MG63 (cell line): ENCODE data around the gene NTN5. TPM values are rescaled to one million over a fixed set of nuclear protein-coding genes. Genes with fewer than 3 reads are reported as not detected.
"Not testable (repeated sequence)": the region's sequence is repeated elsewhere in the genome, so short reads cannot be mapped to it uniquely, and the experiment has no call there.

Source experiments
- DNase-seq: peaks from one replicate; pipeline ENCODE4 v3.0.0-alpha.2; 2020
- H3K27me3 ChIP-seq: fragments of 250-450 bp; sonication (Bioruptor Pico); 2 replicates; pipeline ENCODE4 v1.5.1; 2020; ENCODE audit warnings: mild to moderate bottlenecking, moderate library complexity
- H3K36me3 ChIP-seq: fragments of 250-450 bp; sonication (Bioruptor Pico); 2 replicates; pipeline ENCODE4 v1.5.1; 2020; ENCODE audit warnings: mild to moderate bottlenecking, moderate library complexity
- H3K4me3 ChIP-seq: fragments of 250-450 bp; sonication (Bioruptor Pico); 2 replicates; pipeline ENCODE4 v1.5.1; 2020; ENCODE audit warnings: mild to moderate bottlenecking, moderate library complexity
- H3K9me3 ChIP-seq: fragments of 250-450 bp; sonication (Bioruptor Pico); 2 replicates; pipeline ENCODE4 v1.5.1; 2020; ENCODE audit warnings: mild to moderate bottlenecking, moderate library complexity
- total RNA-seq: library from RNA; depleted of rRNA; stranded (reverse); fragments of >200 nt; shearing (Covaris generic); gene quantifications from 2 replicates; pipeline ENCODE4 v1.2.3, GENCODE V29; 2014; ENCODE audit warnings: low replicate concordance

The NTN5 gene
- total RNA-seq, 1 experiment from 2014 or later: not detected

DNA sequence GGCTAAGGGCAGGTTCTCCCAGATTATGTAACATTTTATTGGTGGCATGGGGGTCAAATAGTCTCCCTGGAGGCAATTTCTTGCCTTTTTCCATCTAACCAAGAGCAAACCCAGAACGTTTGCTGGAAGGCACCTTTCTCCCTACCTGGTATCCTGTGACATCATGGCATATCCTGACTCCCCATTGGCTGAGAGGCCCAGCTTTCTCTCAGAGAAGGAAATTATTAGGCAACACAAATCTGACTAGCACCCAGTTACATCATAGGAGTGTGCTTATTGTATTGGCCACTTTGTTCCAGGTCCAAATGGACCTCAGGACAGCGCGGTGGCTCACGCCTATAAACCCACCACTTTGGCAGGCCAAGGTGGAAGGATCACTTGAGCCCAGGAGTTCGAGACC lies 13.0 kb downstream of the NTN5 start:
- Histone ChIP-seq H3K4me3 (no peak overlapping the region), H3K27me3 (no peaks in the 10 kb centered on the region), H3K36me3 (no peaks in the 10 kb centered on the region), H3K9me3 (no peaks in the 10 kb centered on the region)
- DNase-seq: no peak

DNA sequence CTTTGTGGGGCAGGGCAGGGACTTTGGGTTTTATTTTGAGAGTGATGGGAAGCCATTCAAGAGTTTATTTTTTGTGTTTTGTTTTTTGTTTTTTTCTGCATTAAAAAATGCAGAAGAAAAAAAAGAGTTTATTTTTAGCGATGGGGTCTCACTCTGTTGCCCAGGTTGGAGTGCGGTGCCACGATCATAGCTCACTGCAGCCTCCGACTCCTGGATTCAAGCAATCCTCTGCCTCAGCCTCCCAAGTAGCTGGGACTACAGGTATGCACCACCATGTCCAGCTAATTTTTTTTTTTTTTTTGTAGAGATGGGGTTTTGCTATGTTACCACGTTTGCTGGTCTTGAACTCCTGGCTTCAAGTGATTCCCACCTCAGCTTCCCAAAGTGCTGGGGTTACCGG lies 14.3 kb downstream of the NTN5 start:
- DNase-seq: no peak
- Histone ChIP-seq H3K9me3 (no peaks in the 10 kb centered on the region), H3K4me3 (no peak overlapping the region), H3K27me3 (no peaks in the 10 kb centered on the region), H3K36me3 (no peaks in the 10 kb centered on the region)

GRCh38 chr19:48657828-48658227 lies 15.0 kb downstream of the NTN5 start:
- not testable (repeated sequence) for DNase-seq, H3K27me3 ChIP-seq, H3K4me3 ChIP-seq, H3K36me3 ChIP-seq, H3K9me3 ChIP-seq

GRCh38 chr19:48656840-48657474 lies 15.9 kb downstream of the NTN5 start:
- Histone ChIP-seq H3K36me3 (no peaks in the 10 kb centered on the region), H3K9me3 (no peaks in the 10 kb centered on the region), H3K27me3 (no peaks in the 10 kb centered on the region), H3K4me3 (no peak overlapping the region)
- peak; percentile 76 for DNase-seq

DNA sequence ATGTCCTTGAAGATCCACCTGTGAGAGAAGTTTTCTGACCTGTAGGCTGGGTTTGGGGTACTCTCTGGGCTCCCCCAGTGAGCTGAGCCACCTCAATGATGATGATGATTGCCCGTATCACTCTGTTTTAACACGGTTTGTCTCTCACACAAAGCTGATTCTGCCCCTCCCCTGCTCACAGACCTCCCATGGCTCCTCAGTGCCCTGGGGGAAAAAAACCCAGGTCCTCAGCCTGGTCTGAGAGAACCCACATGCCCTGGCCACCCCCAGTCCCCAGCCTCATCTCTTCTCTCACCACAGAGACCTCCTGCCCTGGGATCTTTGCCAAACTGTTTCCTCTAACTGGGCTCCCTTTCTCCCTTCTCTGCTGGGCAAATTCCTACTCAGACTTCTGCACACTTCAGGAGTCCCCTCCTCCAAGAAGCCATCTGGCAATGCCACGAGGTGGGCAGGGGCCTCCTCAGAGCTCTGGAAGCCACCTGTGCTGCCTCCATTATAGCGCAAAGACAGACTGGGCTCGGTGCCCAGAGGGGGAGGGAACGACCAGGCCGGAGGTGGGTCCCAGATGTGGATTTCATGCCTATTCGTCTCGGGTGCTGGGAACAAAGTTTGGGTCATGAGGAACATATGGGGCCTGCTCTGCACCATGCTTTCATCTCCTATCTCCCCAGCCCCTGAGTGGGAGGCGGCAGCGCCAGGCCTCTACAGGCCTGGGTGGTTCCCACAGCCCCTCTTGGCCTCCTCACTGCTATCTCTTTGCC lies 18.3 kb downstream of the NTN5 start:
- Histone ChIP-seq H3K36me3 (no peaks in the 10 kb centered on the region), H3K4me3 (no peak overlapping the region), H3K27me3 (no peaks in the 10 kb centered on the region), H3K9me3 (no peaks in the 10 kb centered on the region)
- no peak for DNase-seq

GRCh38 chr19:48651683-48652048 lies 21.2 kb downstream of the NTN5 start:
- Histone ChIP-seq H3K9me3 (no peaks in the 10 kb centered on the region), H3K4me3 (no peak overlapping the region), H3K36me3 (no peaks in the 10 kb centered on the region), H3K27me3 (no peaks in the 10 kb centered on the region)
- DNase-seq: no peak

DNA sequence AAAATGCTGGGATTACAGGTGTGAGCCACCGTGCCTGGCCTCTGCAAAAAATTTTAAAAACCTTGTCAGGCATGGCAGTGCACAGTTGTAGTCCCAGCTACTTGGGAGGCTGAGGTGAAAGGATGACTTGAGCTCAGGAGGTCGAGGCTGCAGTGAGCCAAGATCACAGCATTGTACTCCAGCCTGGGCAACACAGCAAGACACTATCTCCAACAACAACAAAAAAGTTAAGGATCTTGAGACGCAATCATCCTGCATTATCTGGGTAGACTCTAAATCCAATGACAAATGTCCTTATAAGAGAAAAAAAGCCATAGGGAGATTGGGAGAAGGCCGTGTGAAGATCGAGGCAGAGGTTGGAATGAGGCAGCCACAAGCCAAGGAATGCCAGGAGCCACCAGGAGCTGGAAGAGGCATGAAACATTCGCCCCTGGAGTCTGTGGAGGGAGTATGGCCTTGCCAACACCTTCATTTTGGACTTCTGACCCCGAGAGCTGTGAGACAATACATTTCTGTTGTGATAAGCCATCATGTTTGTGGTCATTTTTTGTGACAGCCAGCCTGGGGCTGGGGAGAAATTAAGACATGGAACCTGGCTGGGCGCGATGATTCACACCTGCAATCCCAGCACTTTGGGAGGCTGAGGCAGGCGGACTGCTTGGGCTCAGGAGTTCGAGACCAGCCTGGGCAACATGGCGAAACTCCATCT lies 21.7 kb downstream of the NTN5 start:
- peaks cover 3% of the 10 kb centered on the region for H3K27me3 ChIP-seq

GRCh38 chr19:48648134-48648533 lies 24.7 kb downstream of the NTN5 start:
- Histone ChIP-seq H3K4me3 (no peak overlapping the region), H3K27me3 (peaks cover 8% of the 10 kb centered on the region)
- DNase-seq: no peak

More for the DNA sequence above, 21.7 kb downstream of the NTN5 start:
- Histone ChIP-seq H3K9me3 (no peaks in the 10 kb centered on the region), H3K36me3 (no peaks in the 10 kb centered on the region), H3K4me3 (no peak overlapping the region)
- no peak for DNase-seq

DNA sequence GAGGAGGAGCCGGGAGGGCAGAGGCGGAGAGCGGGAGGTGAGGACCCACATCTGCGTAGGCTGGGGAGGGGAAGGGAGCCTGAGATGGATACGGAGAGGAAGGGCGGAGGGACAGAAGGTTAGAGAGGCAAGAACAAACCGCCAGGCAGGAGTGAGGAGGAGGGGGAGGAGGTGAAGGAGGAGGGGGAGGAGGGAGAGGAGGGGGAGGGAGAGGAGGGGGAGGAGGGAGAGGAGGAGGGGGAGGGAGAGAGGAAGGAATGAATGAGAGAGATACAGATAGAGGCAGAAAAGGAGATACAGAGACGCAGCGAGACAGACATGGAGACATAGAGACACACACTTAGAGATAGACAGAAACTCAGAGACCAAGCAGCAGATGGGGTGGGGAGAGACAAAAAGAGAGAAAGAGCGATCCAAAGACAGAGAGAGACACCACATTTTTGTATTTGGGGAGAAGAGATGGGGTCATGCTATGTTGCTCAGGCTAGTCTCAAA lies 26.0 kb downstream of the NTN5 start:
- Histone ChIP-seq H3K4me3 (peak overlapping the region; percentile 41), H3K36me3 (no peaks in the 10 kb centered on the region), H3K9me3 (no peaks in the 10 kb centered on the region), H3K27me3 (peaks cover 8% of the 10 kb centered on the region)
- no peak for DNase-seq

More at GRCh38 chr19:48648134-48648533, 24.7 kb downstream of the NTN5 start:
- Histone ChIP-seq H3K9me3 (no peaks in the 10 kb centered on the region), H3K36me3 (no peaks in the 10 kb centered on the region)

DNA sequence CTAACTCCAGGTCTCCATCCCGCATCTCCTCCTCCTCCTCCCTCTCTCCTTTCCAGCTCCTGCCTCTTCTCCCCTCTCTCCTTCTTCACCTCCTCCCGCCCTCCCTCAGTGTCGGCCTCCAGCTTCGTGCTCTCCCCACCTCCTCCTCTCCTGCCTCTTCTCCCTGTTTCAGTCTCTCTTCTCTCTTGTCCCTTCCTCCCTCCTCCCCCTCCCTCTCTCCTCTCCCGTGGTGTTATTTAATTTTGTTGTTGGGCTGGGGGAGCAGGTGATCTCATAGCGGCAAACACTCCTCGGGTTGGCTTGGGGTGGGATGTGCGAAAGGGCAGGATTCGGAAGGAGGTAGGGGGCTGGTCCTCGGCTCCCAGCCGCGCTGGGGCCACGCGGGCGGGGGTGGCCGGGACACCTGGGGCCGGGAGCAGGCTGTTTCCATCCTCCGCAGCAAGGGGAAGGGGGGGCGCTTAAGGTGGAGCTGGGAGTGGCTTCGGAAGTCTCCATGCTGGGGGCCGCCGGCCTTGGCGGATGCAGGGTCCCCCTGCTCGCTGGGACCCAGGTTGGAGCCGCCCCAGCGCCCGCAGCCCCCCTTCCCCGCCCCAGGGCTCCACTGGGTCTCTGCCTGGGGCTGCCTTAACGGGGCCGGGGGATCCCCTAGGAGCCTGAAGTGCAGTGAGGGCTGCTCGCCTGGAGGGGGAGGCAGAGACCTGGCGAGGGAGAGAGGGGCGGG lies 26.7 kb downstream of the NTN5 start, which contains the start of gene CA11:
TSS of gene CA11 (minus strand) at position 187 of the 721 bp plus-strand sequence. CDS start 555 bp downstream, outside the sequence.
- Histone ChIP-seq H3K9me3 (no peaks in the 10 kb centered on the region), H3K4me3 (peak within 1 kb of the TSS; percentile 41), H3K36me3 (no peaks in the 10 kb centered on the region), H3K27me3 (peaks cover 8% of the 10 kb centered on the region)
- peak; percentile 88 for DNase-seq

DNA sequence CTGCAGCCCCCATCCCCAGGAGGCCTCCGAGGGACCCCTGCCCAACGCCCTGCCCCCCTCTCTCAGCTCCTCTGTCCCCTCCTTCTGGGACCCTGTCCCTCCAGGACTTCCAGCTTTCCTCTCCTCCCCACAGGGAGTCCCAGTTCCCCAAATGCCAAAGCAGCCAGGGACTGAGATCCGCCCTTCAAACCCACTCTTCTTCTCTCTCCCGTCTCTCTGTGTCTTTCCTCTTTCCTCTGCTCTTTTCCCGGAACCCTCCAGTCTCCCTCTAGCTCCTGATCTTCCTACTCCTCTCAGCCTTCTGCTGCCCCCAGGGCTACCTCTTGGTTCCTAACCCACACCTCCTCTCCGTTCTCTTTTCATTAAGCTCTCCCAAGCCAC lies 27.2 kb downstream of the NTN5 start:
- no peaks in the 10 kb centered on the region for H3K9me3 ChIP-seq
- H3K4me3 ChIP-seq: peak overlapping the region; percentile 41
- DNase-seq: no peak
- H3K36me3 ChIP-seq: no peaks in the 10 kb centered on the region
- H3K27me3 ChIP-seq: peaks cover 8% of the 10 kb centered on the region

DNA sequence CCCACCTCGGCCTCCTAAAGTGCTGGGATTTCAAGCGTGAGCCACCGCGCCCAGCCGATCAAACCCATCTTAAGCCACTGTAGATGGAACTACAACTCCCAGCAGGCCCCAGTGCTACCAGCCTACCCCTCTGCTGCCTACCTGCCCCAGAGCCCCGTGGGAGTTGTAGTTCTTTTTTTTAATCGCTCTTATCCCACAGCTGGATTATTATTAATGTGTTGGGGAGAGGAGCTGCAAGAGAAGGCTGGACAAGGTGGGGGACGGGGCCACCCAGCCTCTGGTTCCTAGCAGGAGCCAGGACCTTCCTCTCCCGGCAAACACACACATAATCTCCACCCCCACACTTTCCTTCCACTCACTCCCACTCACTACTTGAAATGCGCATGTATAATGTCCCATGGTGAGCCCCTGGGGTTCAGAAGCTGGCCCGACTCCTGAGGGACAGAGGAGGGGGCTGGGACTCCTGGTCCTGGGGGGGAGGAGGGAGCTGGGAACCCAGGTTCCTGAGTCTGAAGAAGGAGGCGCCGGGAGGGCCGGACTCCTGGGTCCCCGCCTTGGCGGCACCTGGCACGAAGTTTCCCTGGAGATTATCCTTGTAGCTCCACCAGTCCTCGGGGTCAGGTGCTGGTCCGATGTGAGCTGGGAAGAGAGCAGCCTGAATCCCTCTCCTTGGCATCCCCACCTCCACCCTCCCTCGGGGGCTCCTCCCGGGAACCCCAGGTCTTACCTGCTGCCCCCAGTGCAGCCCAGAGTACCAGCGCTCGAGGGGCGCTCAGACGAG lies 27.8 kb downstream of the NTN5 start:
- Histone ChIP-seq H3K9me3 (no peaks in the 10 kb centered on the region), H3K36me3 (no peaks in the 10 kb centered on the region), H3K4me3 (no peak overlapping the region), H3K27me3 (peaks cover 8% of the 10 kb centered on the region)
- peak; percentile 48 for DNase-seq

- no peak for DNase-seq
- Histone ChIP-seq H3K4me3 (no peak overlapping the region), H3K9me3 (no peaks in the 10 kb centered on the region), H3K27me3 (peaks cover 13% of the 10 kb centered on the region), H3K36me3 (no peaks in the 10 kb centered on the region)
These were observed 28.5 kb downstream of the NTN5 start for GRCh38 chr19:48644355-48644754.

DNA sequence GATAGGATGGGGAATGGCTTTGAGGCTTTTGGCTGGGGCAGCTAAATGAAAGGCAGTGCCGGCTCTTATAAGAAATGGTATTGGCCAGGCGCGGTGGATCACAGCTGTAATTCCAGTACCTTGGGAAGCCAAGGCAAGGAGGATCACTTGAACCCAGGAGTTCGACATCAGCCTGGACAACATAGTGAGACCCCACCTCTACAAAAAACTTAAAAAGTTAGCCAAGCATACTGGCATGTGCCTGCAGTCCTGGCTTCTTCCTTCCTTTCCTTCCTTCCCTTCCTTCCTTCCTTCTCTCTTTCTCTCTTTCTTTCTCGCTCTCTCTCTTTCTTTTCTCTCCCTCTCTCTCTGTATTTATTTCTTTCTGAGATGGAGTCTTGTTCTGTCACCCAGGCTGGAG lies 30.0 kb downstream of the NTN5 start:
- H3K4me3 ChIP-seq: no peak overlapping the region
- DNase-seq: no peak
- H3K36me3 ChIP-seq: no peaks in the 10 kb centered on the region
- peaks cover 13% of the 10 kb centered on the region for H3K27me3 ChIP-seq
- H3K9me3 ChIP-seq: no peaks in the 10 kb centered on the region

DNA sequence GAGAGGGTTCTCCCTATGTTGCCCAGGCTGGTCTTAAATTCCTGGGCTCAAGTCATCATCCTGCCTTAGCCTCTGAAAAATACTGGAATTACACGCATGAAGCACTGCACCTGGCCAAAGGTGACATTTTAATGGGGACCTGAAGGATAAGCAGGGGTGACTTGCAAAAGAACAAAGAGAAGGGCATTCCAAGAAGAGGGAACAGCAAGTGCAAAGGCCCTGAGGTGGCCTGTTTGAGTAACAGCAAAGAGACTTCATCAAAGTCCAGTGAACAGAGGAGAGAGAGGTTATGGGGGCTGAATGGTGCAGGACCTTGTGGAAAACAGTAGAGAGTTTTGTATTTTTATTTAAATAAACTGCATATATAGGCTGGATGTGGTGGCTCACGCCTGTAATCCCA lies 31.0 kb downstream of the NTN5 start:
- Histone ChIP-seq H3K4me3 (no peak overlapping the region), H3K36me3 (no peaks in the 10 kb centered on the region), H3K27me3 (peaks cover 13% of the 10 kb centered on the region), H3K9me3 (no peaks in the 10 kb centered on the region)
- DNase-seq: no peak
